Iris pigment epithelial cell (primary cell): ENCODE results near the gene FNIP1.
"Not testable (repeated sequence)": the region's sequence is repeated elsewhere in the genome, so short reads cannot be mapped to it uniquely, and the experiment has no call there.

ENCODE experiments used
- DNase-seq: peaks from one replicate; pipeline ENCODE4 v3.0.0-alpha.2; 2011; ENCODE audit warnings: low read depth

FNIP1 gene

DNA sequence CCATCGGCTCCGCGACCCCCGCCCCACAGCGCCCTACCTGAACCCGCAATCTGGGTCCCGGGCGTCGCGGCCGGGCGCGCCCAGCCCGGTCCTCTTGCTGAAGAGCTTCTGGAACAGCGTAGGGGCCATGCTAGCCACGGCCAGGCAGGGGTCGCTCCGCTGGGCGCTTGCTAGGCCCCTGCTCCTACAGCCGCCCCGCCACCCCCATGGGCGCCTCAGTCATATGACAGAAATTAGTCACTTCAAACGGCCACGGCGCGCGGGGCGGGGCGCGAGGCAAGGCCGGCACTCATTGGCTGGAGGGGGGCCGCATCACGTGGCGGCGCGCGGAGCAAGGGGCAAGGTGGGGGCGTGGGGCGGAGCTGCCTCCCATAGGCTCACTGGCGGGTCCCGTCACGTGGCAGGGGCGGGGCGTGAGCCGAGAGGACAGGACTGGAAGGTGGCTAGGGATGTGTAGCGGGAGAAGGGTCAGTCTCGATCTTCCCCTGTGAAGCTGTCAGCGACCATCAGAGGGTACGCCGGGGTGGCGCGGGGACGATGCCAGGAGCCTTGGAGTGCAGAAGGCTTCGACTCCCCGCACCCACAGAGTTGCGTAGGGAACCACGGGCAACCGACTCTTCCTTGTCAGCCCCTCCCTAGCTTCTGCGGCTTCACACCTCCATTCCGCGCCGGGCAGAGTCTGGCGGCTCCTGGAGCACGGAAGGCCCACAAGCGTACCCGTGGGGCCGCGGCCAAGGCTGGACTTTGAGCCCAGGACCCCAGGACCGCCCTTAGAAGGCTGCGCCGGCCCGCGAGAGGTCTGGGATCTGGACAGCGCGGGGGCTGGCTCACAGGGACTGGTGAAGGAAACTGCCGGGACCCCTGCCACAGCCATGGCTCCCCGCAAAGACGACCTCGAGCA is at the start of gene FNIP1:
Gene FNIP1 (minus strand): TSS at position 225 of the 901 bp plus-strand sequence. CDS start 96 bp downstream, at position 129.
- DNase-seq = peak; percentile 98

DNA sequence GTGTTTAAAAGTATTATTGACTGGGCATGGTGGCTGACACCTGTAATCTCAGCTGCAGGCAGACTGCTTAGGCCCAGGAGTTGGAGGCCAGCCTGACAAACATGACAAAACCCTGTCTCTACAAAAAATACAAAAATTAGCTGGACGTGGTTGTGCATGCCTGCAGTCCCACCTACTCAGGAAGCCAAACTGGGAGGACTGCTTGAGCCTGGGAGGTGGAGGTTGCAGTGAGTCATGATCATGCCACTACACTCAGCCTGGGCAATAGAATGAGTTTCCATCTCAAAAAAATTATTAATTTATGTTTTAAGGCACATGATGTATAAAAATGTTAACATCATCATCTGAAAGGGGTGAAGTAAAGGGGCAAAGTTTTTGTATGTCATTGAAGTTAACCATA is 49.7 kb upstream of the FNIP1 start:
- peak; percentile 3 for DNase-seq

DNA sequence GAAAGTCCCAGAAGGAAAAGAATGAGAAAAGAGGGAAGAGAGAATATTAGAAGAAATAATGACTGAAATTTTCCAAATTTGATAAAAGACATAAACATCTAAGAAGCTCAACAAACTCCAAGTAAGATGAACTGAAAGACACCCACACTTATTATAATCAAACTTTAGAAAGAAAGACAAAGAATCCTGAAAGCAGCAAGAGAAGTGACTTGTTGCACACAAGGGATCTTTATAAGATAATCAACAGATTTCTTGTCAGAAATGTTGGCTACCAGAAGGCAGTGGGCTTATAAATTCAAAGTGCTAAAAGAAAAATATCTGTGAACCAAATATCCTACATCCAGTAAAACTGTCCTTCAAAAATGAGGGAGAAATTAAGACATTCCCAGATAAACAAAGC is 49.0 kb upstream of the FNIP1 start:
- no peak for DNase-seq

DNA sequence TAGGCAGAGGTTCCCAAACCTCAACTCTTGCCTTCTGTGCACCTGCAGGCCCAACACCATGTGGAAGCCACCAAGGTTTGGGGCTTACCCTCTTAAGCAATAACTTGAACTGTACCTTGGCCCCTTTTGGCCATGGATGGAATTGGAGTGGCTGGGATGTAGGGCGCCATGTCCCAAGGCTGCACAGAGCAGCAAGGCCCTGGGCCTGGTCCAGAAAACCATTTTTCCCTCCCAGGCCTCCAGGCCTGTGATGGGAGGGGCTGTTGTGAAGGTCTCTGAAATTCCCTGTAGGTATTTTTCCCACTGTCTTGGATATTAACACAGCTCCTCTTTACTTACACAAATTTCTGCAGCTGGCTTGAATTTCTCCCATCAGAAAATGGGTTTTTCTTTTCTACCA is 46.2 kb upstream of the FNIP1 start:
- DNase-seq = not testable (repeated sequence)

DNA sequence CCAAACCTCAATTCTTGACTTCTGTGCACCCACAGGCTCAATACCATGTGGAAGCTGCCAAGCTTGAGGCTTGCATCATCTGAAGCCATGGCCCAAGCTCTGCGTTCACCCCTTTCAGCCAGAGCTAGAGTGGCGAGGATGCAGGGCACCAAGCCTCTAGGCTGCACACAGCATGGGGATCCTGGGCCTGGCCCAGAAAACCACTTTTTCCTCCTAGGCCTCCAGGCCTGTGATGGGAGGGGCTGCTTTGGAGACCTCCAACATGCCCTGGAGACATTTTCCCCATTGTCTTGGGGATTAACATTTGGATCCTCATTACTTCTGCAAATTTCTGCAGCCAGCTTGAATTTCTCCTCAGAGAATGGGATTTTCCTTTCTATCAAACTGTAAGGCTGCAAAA is 35.9 kb upstream of the FNIP1 start:
- not testable (repeated sequence) for DNase-seq

DNA sequence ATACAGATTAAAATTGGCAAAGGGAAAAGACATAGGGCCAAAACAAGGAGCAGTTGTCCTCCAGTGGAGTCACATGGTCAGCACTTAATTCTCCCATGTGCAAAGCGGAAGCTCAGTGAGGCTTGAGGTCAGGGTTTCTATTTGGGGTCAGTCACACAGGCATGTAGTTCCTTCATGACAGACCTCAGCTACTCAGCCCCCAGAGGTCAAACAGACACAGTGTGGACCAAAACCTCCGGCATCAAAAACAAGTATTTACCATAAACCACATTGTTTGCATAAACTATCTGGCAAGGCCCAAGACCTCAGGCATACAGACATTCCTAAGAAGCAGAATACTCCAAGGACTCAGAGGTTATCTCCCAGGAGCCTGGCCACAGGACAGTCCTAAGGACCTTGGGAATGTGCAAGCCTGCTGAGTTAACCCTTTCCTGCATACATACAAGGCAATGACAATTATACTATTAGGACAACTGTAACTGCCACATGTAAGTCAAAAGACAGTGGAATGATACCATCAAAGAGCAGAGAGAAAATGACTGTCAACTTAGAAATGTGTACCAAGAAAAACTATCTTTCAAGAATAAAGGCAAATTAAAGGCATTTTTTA is 28.7 kb upstream of the FNIP1 start:
- DNase-seq = no peak

DNA sequence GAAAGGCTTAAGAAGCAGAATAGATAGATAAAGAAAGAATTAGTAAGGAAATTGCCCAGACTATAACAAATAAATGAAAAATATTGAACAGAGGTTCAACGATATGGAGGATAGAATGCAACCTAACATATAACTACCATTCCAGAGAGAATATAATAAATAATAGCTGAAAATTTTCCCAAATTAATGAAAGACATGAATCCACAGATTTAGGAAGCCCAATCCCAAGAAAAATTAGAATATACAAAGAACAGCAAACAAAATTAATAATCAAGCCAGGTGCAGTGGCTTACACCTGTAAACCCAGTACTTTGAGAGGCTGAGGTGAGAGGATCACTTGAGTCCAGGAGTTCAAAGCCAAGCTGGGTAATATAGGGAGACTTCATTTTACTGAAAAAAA is 27.8 kb upstream of the FNIP1 start:
- DNase-seq = no peak

DNA sequence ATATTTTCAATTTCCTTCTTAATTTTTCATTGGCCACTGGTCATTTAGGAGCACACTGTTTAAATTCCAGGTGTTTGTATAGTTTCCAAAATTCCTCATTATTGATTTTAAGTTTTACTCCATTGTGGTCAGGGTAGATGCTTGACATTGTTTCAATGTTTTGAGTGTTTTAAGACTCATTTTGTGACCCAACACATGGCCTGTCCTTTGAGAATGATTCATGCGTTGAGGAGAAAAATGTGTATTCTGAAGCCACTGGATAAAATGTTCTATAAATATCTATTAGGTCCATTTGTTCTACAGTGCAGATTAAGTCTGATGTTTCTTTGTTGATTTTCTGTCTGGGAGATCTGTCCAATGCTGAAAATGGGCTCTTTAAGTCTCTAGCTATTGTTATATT is 24.4 kb upstream of the FNIP1 start:
- peak; percentile 41 for DNase-seq

DNA sequence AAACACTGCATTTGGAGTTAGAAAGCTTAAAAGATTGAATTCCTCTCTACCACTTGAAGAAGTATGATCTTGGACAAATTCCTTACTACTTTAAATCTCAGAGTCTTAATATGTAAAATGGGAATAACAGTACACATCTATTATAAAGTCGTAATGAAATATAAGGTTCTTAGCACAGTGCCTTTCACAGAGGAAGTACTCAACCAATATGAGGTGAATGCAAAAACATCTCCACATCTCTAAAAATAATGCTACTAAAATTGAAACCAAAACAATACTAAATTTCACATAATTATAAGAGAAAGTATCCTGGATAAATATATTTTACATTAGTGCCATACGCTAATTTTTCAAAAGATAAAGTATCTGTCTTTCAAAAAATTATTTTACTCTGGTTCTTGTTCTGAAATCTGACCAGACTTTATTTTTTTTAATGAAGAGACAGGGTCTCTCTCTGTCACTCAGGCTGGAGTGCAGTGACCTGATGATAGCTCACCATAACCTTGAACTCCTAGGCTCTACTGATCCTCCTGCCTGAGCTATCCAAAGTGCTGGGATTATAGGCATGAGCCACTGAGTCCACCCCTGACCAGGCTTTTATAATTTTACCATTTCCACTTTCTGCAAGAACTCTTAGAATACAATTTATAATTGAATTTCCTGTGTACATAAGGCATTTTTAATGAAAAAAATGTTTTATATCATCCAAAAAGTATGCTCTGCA is 21.3 kb upstream of the FNIP1 start:
- DNase-seq = no peak

DNA sequence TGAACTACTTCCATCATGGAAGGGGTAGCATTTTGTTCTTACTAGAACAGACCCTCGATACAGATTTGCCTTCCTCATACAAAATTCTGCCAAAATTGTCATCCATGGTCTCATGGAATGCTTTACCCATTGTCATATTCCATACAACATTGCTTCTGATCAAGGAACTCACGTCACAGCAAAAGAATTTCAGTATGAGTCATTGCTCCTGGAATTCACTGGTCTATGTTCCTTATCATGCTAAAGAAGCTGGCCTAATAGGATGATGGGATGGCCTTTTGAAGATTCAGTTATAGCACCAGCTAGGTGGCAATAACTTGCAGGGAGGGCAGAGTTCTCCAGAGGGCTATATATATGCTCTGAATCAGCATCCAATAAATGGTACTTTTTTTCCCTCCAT is 18.2 kb upstream of the FNIP1 start:
- DNase-seq = peak; percentile 86

DNA sequence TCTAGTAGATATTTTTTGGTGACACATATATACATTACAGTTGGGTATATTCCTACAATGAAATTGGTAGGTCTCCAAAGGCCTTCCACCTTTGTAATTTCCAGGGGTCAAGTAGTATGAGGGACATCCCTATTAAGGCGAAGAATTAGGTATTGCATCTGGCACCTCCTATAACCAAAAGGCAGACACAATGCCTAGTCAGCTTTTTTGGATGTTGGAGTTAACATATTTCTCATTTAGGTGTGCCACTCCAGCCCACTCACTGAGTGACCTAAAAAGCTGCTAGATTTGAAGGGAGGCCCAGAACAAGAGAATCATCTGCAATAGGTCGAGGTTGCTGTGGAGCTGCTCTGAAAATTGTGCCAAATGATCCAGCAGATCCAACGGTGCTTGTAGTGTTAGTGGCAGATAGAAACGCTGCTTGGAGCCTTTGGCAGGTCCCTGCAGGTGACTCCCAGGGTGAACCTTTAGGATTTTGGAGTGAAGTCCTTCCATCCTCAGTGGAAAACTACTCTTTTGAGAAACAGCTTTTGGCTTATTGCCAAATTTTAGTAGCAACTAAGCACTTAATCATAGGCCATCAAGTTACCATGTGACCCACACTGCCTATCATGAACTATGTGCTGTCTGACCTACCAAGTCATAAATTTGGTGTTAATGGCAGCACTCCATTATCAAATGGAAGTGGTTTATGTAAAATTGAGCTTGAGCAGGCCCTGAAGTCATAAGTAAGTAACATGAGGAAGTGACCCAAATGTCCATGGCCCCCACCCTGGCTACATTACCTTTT is 15.7 kb upstream of the FNIP1 start:
- DNase-seq = no peak

DNA sequence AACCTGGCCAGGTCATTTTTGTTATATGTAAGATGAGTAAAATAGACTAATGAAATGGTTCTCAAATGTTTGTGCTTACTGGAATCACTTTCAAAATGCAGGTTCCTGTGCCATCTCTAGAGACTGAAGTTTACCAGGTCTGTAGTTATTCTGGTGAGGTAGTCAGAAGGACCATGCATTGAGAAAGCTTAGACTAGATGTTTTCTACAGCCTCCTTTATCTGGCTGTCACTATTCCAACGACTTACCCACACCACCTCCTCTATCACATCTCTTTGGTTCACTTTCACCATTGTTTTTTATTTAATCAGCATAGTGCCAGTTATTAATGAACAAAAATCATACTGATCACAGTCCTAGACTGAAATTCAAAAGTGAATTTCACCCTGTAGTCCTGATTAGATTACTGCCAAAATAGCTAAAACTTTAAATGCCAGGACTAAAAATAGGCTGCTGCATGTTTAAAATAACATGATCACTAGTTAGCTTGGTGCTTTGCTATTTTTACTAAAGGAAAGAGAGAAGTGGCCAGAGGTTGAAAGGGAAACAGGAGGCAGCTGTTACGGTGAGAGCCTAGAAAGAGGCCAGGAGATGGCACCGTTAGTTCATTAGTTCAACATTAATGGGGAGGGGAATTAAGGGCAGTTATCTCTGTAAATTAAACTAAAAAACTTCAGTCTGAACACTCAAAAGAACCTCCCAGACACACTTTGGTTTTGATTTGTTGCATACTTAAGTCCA is 13.9 kb upstream of the FNIP1 start:
- peak; percentile 22 for DNase-seq

DNA sequence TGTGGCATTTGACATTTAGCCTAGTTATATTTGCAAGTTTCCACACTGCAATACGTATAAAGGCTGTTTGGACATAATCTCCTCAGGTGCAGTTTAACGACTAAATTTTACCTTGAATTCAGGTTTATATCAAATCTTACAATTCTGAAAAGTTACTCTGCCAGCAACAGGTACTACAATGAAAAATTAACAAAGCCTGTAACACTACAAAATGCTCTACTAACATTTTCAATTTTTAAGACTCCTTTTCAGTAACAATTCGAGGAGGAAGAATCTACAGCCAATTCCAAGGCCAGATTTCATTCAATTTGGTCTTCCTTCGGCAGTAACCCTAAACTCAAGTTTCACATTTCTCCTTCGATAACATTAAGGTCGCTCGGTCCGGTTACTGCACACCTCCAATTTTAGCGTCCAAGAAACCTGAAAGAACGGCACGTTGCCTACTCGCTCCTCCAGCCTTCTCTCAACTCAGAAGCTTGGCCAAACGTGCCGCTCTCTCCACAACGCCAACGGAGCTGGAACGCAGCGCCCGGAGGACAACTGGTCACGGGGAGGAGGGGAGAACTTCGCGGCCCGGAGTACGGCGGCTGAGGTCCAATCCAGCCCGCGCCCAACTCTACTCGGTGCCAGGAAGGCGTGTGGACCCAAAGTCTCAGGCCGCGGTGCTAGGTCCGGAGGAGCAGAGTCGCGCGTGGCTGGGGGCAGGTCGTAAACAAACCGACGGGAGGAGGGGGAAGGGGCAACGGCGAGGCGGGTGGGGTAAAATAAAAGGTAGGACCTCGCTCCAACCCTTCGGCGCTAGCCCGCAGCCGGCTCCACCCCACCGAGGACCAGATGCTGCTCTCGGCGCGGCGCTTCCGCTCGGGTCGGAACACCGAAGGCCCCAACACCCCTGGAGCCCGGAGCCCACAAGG is 681 bp downstream of the FNIP1 start:
- DNase-seq = peak; percentile 65

DNA sequence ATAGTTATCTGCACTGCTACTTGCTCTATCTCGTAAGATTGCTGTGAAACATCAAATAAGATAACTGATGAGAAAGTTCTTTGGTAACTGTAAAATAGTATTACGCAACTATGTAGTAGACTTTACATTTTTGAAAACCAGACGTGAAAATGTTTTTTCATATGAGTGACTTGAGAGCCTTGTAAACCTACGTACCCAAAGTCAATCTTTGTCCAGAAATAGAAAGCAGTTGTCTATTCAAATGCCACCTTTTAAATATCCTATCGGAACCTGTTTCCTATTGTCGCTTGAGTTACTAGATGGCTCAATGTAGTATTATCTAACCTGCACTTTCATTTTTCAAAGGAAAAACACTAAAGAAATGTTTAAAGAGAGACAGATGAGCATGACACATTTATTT is 1.6 kb downstream of the FNIP1 start:
- peak; percentile 22 for DNase-seq

DNA sequence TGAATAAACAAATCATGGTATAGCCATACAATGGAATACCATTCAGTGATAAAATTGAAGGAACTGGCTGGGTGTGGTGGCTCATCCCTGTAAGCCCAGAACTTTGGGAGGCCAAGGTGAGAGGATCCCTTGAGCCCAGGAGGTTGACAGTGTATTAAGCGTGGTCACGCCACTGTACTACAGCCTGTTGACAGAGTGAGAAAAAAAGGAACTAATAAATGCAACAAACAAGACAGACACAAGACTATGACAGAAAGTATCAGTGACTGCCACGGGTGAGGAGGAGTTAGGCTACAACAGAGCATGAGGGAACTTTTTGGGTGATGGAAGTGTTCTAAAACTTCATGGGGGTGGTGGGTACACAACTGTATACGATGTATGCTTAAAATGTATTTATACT is 2.2 kb downstream of the FNIP1 start:
- DNase-seq = no peak

DNA sequence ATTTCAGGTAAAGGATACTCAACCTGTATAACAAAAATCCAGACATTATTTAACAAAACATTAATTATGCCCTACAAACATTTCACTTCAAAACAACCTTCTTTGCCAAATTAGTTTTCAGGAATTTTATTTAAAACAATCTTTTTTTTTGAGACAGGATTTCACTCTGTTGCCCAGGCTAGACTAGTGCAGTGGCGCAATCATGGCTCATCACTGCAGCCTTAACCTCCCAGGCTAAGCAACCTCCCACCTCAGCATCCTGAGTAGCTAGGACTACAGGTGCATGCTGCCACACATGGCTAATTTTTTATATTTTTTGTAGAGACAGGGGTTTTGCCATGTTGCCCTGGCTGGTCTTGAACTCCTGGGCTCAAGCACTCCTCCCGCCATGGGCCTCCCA is 3.9 kb downstream of the FNIP1 start:
- DNase-seq = no peak

DNA sequence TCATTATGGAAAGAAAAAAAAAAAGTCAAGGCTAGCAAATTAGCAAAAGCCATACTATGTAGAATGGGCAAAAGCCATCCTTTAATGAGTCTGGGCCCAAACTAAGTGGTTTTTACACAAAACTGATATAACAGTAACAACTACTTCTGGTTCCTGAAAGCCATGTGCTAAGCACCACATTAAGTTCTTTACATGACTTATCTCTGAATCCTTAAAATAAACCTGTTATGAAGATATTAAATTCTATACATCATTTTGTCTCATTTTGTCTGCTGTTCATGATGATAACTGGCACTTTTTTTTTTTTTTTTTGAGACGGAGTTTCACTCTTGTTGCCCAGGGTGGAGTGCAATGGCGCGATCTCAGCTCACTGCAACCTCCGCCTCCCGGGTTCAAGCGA is 5.0 kb downstream of the FNIP1 start:
- DNase-seq = no peak

DNA sequence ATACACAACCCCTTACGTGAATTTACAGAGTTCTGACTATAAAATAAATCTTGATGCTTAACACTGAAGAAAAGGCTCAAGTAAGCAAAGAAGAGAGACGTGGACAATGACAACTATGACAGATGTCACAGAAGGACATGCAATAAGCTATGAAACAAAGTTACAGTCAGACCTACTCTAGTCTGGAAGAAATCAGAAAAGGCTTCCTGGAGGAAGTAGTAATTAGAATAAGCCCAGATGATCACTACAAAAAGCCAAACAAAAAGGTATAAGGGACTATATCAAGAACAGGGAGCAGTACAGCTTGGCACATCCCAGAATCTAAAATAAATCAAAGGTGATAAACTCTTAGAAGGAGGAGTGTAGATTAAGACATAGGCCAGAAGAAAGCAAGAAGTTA is 6.3 kb downstream of the FNIP1 start:
- no peak for DNase-seq

DNA sequence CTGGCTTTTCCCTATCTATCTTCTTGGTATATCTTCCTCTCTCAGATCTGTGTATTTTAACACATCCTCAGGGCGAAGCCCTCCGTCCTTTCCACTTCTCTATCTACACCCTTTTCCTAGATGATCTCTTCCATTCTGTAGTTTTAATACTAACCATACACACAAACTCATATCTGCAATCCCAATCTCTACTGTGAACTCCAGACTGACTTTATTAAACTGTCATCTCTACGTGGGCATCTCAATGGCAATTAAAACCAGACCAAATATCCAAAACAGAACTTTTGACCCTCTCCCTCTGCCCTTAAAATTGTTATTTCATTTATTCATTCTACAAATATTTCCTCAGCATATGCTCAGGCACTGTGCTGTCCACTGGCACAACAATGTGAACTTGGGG is 7.1 kb downstream of the FNIP1 start:
- no peak for DNase-seq

DNA sequence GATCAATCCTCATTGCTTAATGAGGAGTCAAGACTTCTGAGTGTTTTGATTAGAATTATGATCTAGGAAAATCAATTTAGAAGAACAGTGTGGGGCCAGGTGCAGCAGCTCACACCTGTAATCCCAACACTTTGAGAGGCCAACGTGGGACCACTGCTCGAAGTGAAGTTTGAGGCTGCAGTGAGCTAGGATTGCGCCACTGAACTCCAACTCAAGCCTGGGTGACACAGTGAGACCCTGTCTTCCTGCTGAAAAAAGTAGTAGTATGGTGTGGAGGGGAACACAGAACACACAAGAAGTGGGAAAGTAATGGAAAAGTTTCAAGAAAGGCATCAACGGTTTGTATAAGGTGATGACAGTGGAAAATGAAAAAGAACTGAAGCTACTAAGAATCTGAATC is 9.1 kb downstream of the FNIP1 start:
- DNase-seq = no peak
